KOPT-K1 (cell line): ENCODE results near the gene PHF12.
"Not testable (repeated sequence)": the region's sequence is repeated elsewhere in the genome, so short reads cannot be mapped to it uniquely, and the experiment has no call there.

Source experiments
- H3K27ac ChIP-seq: fragments of 200-600 bp; sonication (generic); 2 replicates; pipeline ENCODE4 v1.5.1; 2016; ENCODE audit warnings: antibody characterized with exemption, mild to moderate bottlenecking, low read depth, low read length; ENCODE audit not compliant: poor library complexity, severe bottlenecking
- H3K36me3 ChIP-seq: fragments of 200-600 bp; sonication (generic); 2 replicates; pipeline ENCODE4 v1.5.1; 2017; ENCODE audit warnings: antibody characterized with exemption, mild to moderate bottlenecking, low read length, moderate library complexity; ENCODE audit not compliant: insufficient read depth
- H3K9me3 ChIP-seq: fragments of 200-600 bp; sonication (generic); 2 replicates; pipeline ENCODE4 v1.5.1; 2017; ENCODE audit warnings: antibody characterized with exemption, low read length, mild to moderate bottlenecking; ENCODE audit not compliant: insufficient read depth, poor library complexity, severe bottlenecking

PHF12 gene

DNA sequence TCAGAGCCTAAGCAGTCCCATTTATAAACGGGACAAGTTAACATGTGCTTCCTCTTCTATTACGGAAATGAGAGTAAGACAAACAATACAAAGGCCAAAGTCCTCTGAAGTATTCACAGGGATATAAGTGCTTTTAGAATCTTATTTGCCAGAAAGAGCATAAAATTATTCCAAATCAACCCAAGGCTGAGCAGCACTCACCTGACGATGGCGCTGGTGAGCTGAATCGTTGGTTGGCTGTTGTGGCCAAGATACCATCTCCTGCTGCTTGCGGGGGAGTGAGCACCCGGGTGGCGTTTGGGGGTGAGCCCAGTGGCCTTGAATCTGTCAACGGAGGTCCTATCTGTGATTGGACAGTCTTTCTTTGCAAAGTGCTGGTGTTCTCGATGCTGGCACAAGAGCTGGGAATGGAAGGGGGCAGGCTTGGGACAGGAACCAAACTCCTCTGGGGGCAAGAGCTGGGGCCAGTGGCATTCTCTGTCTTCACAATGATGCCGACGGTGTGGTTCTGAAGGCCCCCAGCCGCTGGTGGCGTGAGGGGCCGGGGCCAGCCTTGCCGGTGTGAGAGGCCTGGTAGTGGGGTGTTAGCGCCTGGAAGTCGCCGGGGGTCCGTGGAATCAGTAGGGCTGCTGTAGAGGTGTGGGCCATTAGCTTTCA is 38.9 kb downstream of the PHF12 start:
- no peak overlapping the region for H3K27ac ChIP-seq
- no peaks in the 10 kb centered on the region for H3K9me3 ChIP-seq
- H3K36me3 ChIP-seq: peaks cover 100% of the 10 kb centered on the region

DNA sequence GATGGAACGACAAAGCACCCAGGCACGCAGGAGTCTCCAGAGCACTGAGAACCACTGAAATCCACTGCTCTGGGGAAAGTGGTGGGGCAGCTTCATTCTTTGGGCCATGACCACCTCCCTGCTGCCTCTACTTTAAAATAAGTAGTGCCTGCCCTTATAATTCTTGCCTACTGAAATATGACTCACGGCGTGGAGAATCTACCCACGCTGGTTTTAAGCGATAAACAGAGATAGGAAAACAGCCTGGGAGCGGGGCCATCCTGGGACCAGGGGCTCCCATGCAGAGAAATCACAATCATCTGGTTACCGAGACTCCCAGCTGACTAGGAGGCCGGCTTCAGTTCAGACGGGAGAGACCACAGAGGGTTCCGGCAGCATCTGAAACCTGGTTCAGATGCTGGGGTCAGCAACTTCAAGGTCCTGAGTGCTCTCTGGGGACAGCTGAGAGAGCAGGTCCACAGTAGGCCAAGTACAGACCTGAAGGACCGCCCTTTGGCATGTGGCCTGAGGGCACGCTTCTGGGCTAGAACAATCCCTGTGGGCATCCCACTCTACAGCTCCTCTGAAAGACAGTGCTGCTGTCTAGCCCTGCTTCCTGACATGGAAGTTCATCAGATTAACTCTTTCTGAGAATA is 39.8 kb downstream of the PHF12 start:
- Histone ChIP-seq H3K27ac (no peak overlapping the region), H3K9me3 (no peaks in the 10 kb centered on the region), H3K36me3 (peaks cover 100% of the 10 kb centered on the region)

DNA sequence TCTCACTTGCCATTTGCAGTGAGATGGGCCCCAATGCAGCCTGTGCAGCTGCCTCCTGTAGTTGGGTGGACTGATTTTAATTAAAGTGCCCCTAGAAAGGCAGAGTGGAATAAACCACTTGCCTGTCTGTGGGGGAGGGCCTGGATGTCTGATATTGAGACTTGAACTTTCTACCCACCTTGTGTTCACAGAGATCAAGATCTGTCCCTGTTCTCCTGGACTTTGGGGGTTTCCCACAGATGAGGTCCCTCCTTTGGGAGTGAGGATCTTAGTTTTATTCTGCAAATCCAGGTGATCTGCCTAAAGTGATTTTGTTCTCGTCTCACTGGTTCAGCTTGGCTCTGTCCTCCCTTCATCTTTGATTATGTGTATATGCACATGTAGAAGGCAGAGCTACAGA is 40.8 kb downstream of the PHF12 start:
- Histone ChIP-seq H3K9me3 (no peaks in the 10 kb centered on the region), H3K36me3 (peaks cover 99% of the 10 kb centered on the region), H3K27ac (no peak overlapping the region)

DNA sequence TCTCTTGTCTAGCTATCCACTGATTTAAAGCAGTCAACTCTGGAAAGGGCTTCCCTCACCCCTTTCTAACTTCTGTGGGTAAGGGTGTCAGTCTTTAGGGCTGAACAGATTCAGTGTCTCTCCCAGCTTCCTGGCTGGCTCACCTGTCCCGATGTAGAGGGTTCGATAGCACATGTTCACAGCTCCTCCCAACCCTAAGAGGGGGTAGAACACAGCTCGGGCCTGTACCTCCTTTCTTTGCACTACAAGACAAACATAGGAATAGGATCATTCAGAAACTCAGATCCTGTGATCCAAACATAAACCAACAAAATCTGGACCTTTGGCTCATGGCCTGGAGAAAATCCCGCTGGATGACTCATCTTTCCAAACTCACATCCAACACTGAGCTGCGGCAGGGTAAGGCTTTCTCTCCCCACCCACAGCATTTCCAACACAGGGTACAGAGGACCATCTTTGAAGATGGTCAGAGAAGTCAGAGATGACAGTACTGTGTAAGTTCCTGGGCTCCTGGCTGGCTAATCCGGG is 42.6 kb downstream of the PHF12 start:
- no peak overlapping the region for H3K27ac ChIP-seq
- H3K36me3 ChIP-seq: peaks cover 85% of the 10 kb centered on the region
- H3K9me3 ChIP-seq: no peaks in the 10 kb centered on the region

DNA sequence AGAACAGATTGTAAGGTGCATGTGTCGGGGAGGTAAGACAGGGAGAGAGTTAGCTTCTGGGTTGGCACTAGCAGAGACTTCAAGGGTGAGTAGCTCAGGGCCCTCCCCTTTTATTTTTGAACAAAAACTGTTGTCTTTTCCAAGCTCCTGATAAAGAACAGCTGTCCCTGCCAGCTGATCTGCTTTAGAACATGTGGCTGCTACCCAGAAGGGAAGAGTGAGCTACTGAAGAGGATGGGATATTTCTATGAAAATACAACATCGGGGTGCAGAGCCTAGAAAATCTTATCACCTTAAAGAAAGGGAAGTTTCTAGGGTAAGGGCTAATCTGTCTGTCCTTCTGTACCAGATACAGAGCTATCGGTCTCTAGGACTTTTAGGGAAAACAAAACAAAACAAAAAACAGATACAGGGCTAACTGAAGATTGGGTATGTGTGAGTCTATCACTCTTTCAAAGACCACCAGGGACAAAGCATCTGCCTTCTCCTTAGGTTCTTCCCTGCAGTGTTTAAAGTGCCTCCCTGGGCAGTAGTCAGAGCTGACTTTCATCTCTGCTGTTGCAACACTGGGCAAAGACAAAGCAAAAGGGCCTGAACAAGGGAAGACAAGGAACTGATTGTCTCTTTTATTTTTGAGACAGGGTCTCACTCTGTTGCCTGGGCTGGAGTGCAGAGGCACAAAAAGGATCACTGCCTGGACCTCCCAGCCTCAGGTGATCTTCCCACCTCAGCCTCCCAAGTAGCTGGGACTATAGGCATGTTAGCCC is 43.4 kb downstream of the PHF12 start:
- Histone ChIP-seq H3K36me3 (peaks cover 77% of the 10 kb centered on the region), H3K27ac (no peak overlapping the region), H3K9me3 (no peaks in the 10 kb centered on the region)

DNA sequence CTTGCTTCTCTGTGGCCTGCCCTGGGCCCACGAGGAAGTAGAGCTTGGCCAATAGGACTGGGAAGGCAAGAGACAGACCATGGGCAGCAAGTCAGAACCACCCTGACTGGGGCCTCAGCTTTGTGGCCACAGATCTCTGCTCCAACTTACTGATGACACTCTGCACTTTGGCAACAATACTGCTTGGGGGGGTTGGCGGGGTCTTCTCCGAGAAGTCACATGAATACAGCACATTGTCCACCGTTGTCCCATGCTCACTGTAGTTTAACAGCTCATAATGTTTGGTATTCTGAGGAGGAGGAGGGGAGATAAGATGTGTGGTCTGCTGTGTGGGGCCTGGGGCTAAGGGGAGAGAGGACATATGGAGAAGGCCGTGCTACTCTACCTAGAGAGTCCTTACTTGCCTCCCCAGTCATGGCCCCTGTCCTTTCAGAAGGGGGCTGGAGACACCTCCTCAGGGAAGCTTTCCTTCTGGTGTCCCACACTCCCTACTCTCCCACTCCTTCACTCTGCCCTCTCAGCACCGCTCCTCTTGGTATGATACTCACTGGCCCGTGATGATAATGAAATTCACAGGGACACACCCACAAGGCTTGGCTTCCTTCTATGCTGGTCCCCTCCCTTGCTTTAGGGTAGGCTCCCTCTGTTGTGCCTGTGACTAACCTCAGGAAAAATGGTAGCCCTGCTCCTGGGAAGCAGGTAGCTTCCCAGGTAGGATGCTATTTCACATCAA is 44.4 kb downstream of the PHF12 start:
- no peaks in the 10 kb centered on the region for H3K9me3 ChIP-seq
- peaks cover 67% of the 10 kb centered on the region for H3K36me3 ChIP-seq
- no peak overlapping the region for H3K27ac ChIP-seq

DNA sequence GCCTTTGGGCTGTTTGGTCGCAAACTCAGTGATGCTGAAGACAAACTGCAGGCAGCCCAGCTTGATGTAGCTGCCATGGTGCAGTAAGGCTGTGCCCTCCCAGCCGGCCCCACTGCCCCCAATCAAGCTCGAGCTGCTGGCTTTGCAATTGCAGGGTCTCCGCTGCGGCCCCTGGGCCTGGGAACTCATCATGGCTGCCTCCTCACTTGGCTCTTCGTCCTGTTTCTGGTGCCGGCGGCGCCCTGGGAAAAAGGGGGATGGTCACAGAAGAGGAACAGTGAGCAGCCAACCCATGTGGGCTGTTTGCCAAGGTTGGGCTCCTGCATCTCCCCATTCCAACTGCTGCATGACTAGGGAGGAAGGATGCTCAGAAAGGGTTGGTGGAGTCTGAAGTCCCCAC is 45.0 kb downstream of the PHF12 start:
- Histone ChIP-seq H3K27ac (no peak overlapping the region), H3K36me3 (peaks cover 61% of the 10 kb centered on the region), H3K9me3 (no peaks in the 10 kb centered on the region)

DNA sequence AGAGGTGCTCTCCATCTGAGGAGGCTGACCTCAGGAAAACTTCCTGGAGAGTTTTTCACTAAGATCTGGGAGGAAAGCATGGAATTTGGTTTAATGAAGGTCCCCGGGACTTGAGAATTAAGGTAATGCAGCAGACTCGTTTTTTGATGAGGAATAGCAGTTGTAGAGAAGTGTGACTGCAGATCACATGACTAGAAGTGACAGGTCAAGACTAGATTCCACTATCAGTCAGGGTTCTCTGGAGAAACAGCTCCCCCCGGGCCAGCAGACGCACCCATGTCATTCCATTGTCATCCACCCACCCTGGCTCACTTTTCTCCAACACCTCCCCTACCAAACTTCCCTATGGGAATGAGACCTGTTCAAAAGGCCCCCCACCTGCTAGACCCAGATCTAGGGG is 46.5 kb downstream of the PHF12 start:
- Histone ChIP-seq H3K9me3 (no peaks in the 10 kb centered on the region), H3K27ac (no peak overlapping the region), H3K36me3 (peaks cover 57% of the 10 kb centered on the region)

DNA sequence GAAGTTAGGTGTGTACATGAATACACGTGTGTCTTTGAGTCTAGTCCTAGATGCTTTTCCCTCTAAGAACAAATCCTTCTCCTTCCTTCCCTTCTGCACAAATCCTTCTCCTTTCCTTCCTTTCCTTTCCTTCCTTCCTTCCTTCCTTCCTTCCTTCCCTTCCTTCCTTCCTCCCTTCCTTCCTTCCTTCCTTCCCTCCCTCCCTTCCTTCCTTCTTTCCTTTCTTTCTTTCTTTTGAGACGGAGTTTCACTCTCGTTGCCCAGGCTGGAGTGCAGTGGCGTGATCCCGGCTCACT is 47.8 kb downstream of the PHF12 start:
- H3K9me3 ChIP-seq: not testable (repeated sequence)

DNA sequence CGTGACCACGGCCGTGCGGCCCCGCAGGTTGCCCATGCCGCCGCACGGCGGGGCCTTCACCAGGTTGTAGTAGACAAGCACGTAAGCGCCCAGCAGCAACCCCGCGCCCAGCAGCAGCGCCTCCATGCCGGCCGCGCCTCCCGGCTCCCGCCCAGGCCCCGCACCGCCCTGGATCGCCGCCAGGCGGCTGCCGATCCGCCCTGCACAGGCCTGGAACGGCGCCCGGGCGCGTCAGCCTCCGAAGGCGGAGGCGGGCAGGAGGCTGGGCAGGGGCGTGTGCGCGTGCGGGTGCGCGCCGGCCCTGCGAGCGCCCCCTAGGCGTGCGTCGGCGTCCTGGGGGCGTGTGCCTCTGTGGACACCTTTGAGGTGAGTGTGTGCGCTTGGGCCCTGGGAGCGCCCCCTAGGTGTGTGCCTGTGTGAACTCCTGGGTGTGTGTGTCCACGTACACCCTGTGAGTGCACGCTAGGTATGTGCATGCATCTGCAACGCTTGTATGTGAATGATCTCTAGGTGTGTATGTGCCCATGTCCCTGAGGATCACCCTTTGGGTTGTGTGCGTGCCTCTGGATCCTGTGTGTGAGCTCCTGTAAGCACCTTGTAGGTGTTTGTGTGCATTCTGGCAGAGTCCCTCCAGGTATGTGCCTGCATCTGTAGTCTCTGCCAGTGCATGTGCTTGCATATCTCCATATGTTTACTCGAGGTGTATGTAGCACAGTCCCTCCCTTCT is 48.3 kb downstream of the PHF12 start, which contains the start of gene DHRS13:
Gene DHRS13 (minus strand): TSS at position 261 of the 727 bp plus-strand sequence. CDS start 135 bp downstream, at position 126.
- H3K36me3 ChIP-seq: peaks cover 39% of the 10 kb centered on the region
- peak within 1 kb of the TSS; percentile 76 for H3K27ac ChIP-seq
- no peaks in the 10 kb centered on the region for H3K9me3 ChIP-seq

More for the DNA sequence above, 47.8 kb downstream of the PHF12 start:
- H3K27ac ChIP-seq: not testable (repeated sequence)
- peaks cover 44% of the 10 kb centered on the region for H3K36me3 ChIP-seq

DNA sequence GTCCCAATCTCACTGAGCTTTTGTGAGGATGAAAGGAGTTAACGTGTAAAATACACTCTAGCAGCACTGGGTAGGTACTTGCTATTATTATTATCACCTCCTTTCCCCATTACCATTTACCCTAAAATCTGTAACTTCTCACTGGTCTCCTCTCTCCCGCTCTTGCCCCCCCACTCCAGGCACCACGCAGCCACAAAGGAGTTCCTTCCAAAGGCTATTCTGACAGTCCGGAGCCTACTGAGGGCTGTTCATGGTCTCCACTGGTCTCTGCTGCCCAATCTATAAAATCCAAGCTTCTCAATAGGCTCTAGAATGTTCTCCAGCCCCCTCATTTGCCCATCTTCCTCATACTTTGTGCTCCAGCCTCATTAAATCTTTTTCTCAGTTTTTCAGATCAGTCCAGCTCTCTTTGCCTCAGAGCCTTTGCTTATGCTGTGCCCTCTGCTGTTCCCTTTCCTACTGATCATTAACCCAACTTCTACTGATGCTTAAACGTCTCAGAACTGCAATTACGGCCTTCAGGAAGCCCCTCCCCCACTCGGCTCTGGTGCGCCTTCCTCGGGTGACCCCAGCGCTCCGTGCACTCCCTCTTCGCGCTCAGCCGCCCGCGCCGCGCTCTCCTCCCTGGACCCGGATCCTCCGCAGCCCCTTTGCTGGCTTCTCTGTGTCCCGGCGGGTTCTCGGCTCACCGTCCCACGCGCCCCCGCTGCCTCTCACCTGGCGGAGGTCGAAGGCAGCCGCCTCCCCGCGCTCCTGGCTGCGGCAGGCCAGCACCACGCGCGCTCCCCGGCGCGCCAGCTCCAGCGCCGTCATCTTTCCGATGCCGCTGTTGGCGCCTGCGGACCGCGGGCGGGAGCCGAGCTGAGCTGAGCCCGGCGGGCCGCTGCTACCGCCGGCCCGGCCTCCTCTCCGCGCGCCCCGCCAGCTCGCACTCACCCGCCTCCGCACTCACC is 49.2 kb downstream of the PHF12 start:
- H3K27ac ChIP-seq: peak overlapping the region; percentile 76
- peaks cover 31% of the 10 kb centered on the region for H3K36me3 ChIP-seq

DNA sequence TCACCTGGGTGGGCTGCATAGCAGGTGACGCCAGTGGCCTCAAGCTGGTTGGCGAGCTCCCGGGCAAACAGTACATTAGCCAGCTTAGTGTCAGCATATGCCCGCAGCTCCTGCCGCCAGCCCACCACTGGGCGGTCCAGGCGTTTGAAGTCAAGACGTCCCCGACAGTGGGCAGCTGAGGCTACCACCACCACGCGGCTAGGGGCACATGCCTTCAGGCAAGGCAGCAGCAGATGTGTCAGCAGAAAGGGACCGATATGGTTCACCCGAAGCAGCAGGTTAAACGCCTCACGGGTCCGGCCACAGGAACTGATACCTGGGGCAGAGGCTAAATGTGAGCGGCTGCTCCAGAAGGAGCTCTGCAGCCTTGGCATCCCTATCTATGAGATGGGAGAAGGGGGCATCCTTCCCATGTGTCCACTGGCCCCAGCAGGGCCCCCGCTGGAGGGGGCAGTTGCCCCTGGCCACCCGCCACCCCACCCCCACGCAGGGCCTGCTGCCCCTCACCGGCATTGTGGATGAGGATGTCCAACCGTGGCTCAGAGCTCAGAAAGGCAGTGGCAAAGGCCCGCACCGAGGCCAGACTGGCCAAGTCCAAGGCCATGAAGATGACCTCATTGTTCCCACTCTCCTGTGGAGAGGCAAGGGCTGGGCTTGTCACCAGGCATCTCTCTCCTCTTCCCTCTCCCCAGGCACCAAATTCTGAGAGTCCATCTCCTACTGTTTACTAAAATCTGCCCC is 50.2 kb downstream of the PHF12 start:
- H3K9me3 ChIP-seq: no peaks in the 10 kb centered on the region
- H3K36me3 ChIP-seq: peaks cover 21% of the 10 kb centered on the region
- H3K27ac ChIP-seq: peak overlapping the region; percentile 76

More for the DNA sequence above, 49.2 kb downstream of the PHF12 start:
- H3K9me3 ChIP-seq: no peaks in the 10 kb centered on the region

DNA sequence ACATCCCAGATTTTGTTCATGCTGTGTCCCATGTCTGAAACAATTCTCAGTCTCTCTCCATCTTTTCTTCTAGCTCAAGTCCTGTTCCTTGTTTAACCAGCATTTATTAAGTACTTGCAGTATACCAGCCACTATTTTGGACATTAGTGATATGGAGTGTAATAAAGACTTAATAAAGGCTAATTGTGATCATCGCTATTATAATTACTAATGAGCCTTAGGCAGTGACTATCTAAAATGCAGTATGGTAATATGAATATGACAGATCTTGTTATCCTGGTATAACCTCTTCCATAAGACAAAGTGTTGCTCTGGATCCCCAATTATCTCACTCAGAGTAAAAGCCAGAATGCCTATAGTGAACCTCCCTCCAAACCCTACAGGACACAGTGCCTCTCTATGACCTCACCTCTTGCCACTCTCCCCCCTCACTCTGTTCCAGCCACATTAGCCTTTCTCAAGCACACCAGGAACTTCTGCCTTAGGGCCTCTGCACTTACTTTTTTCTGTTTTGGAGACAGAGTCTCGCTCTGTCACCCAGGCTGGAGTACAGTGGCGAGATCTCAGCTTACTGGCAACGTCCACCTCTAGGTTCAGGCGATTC is 52.0 kb downstream of the PHF12 start:
- peaks cover 11% of the 10 kb centered on the region; the same call in 1 of the 2 replicates for H3K36me3 ChIP-seq
- no peak overlapping the region for H3K27ac ChIP-seq
- H3K9me3 ChIP-seq: no peaks in the 10 kb centered on the region
